Breast epithelium (tissue), 4 donors: ENCODE results near the gene CDH8. TPM values are rescaled to one million over a fixed set of nuclear protein-coding genes. Genes with fewer than 3 reads are reported as not detected.
"Not testable (repeated sequence)": the region's sequence is repeated elsewhere in the genome, so short reads cannot be mapped to it uniquely, and the experiment has no call there.

Source experiments
- DNase-seq, 2 donors: peaks; one replicate each; pipeline ENCODE4 v3.0.0-alpha.2; 2019; ENCODE audit warnings: low spot score in 2 of 2
- H3K27ac ChIP-seq, 2 donors: fragments of 200-600 bp; sonication (generic) in 1 of 2; one replicate each; pipeline ENCODE4 v1.5.1; 2016 to 2019; ENCODE audit warnings: mild to moderate bottlenecking in 1 of 2
- H3K27me3 ChIP-seq, 2 donors: fragments of 200-600 bp; sonication (generic) in 1 of 2; one replicate each; pipeline versions ENCODE4 v1.5.1 to v1.6.0; 2017 to 2019; ENCODE audit warnings: control low read depth in 1 of 2, mild to moderate bottlenecking in 1 of 2
- H3K36me3 ChIP-seq: fragments of 200-600 bp; one replicate; pipeline ENCODE4 v1.5.1; 2019
- H3K4me1 ChIP-seq, 2 donors: fragments of 200-600 bp; sonication (generic); one replicate each; pipeline ENCODE4 v1.5.1; 2016 to 2019; ENCODE audit warnings: control low read depth in 1 of 2
- H3K4me3 ChIP-seq, 3 donors: fragments of 200-600 bp; sonication (generic); 1 replicate in 2 of 3; 2 replicates in 1 of 3; pipeline ENCODE4 v1.5.1; 2016 to 2019; ENCODE audit warnings: mild to moderate bottlenecking in 3 of 3, moderate library complexity in 2 of 3
- H3K9me3 ChIP-seq, 2 donors: fragments of 200-600 bp; sonication (generic) in 1 of 2; one replicate each; pipeline ENCODE4 v1.5.1; 2016 to 2019; ENCODE audit warnings: control low read depth in 1 of 2
- POLR2A ChIP-seq: fragments of 450-650 bp; IDR thresholded peaks from one replicate; pipeline ENCODE4 v1.6.1; 2016; ENCODE audit warnings: antibody characterized with exemption, mild to moderate bottlenecking, moderate library complexity
- POLR2AphosphoS5 ChIP-seq, 3 donors: sonication (generic); formaldehyde crosslinking; IDR thresholded peaks; one replicate each; pipeline ENCODE4 v1.6.1; 2017; ENCODE audit warnings: antibody characterized with exemption in 3 of 3
- intact Hi-C: fragments of 100-400 bp; cut with DNase I; formaldehyde crosslinking; loops from one replicate; pipeline ENCODE4 v1.15.1; 2023; ENCODE audit warnings: low total_unique reads
- total RNA-seq, 3 donors: library from RNA; depleted of rRNA; stranded (reverse); fragments of >200 nt; gene quantifications; one replicate each; pipeline ENCODE4 v1.1.0, GENCODE V29; 2016
- TF ChIP-seq, protein P1 (sequence below), 3 donors: fragments of 450-650 bp; IDR thresholded peaks; one replicate each; pipeline ENCODE4 v1.5.1; 2016 to 2017; ENCODE audit warnings: antibody characterized with exemption in 3 of 3, mild to moderate bottlenecking in 3 of 3, moderate library complexity in 3 of 3

CDH8 gene
- total RNA-seq, 3 donors from 2014 or later, result under 0.01 to 0.15 TPM; not detected in 1

DNA sequence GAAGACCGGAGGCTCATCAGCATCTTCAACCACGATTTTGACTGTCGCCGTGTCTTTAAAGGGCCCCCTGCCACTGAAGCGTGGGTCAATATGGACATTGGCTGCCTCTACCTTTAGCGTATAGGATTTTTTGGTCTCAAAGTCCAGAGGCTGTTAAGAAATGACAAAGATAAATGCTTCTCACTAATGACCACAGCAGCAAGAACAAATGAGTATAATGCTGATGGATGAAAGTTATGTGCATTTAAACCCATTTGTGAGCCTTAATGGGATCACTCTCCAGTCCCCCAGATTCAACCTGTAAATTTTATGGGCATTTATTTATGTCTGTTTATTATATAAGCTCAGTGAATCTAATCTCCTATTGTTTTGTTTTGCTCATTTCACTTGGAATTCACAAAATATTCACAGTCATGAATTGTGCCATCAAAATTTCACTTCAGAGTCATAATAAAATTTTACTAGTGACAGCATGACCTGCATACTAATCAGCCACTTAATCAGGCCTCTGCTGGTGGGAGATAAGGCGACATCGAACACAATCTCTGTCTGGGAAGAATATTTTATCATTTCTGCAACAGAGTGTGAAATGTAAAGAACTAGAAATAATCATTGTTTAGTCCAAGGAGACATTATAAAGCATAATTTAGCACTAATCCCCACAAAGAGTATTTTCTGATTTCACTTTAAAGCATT lies 218.5 kb downstream of the CDH8 start:
- TF ChIP-seq POLR2AphosphoS5 (IDR thresholded peaks at IDR 0.05) (no peak), POLR2A (no peak)
- TF ChIP-seq, protein P1, sequence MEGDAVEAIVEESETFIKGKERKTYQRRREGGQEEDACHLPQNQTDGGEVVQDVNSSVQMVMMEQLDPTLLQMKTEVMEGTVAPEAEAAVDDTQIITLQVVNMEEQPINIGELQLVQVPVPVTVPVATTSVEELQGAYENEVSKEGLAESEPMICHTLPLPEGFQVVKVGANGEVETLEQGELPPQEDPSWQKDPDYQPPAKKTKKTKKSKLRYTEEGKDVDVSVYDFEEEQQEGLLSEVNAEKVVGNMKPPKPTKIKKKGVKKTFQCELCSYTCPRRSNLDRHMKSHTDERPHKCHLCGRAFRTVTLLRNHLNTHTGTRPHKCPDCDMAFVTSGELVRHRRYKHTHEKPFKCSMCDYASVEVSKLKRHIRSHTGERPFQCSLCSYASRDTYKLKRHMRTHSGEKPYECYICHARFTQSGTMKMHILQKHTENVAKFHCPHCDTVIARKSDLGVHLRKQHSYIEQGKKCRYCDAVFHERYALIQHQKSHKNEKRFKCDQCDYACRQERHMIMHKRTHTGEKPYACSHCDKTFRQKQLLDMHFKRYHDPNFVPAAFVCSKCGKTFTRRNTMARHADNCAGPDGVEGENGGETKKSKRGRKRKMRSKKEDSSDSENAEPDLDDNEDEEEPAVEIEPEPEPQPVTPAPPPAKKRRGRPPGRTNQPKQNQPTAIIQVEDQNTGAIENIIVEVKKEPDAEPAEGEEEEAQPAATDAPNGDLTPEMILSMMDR (IDR thresholded peaks at IDR 0.05), result no peak
- intact Hi-C loops, result no loop called here
- no peak overlapping the region for H3K4me3 ChIP-seq
- no peaks in the 10 kb centered on the region for H3K4me1 ChIP-seq
- no peaks in the 10 kb centered on the region for H3K9me3 ChIP-seq
- DNase-seq, result no peak
- no peaks in the 10 kb centered on the region for H3K36me3 ChIP-seq
- H3K27ac ChIP-seq, result no peak overlapping the region
- no peaks in the 10 kb centered on the region for H3K27me3 ChIP-seq

- no peaks in the 10 kb centered on the region for H3K36me3 ChIP-seq
- H3K9me3 ChIP-seq, result no peaks in the 10 kb centered on the region
- no peak for DNase-seq
- TF ChIP-seq POLR2A, result no peak
- no peak for TF ChIP-seq POLR2AphosphoS5 (IDR thresholded peaks at IDR 0.05)
- TF ChIP-seq, protein P1 (IDR thresholded peaks at IDR 0.05), result no peak
- intact Hi-C loops, result no loop called here
- no peak overlapping the region for H3K4me3 ChIP-seq
- no peaks in the 10 kb centered on the region for H3K4me1 ChIP-seq
- no peak overlapping the region for H3K27ac ChIP-seq
- H3K27me3 ChIP-seq, result no peaks in the 10 kb centered on the region
Measured at GRCh38 chr16:61814726-61815347, 221.4 kb downstream of the CDH8 start.

DNA sequence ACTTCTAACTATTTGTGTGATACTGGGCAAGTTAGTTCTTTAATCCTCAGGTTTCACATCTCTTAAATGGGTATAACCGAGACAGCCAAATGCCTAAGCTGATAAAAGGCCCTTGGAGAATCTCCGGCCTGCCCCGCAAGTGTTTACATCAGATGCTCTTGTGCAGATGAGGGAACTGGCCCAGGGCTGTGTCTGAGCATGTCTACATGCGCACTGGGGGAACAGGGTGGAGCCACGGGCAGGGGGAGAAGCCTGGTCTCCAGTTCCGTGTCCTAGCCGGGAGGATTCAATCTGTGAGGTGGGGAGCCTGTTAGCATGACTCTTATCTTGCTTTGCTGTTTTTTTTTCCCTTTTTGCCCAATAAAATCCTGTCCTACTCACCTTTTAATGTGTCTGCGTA lies 222.9 kb downstream of the CDH8 start:
- Histone ChIP-seq H3K27ac (no peak overlapping the region), H3K36me3 (no peaks in the 10 kb centered on the region), H3K4me3 (no peak overlapping the region), H3K9me3 (no peaks in the 10 kb centered on the region), H3K27me3 (no peaks in the 10 kb centered on the region), H3K4me1 (no peaks in the 10 kb centered on the region)
- DNase-seq, result no peak
- TF ChIP-seq, protein P1 (IDR thresholded peaks at IDR 0.05), result no peak
- TF ChIP-seq POLR2AphosphoS5 (IDR thresholded peaks at IDR 0.05), result no peak
- no peak for TF ChIP-seq POLR2A
- intact Hi-C loops, result no loop called here

GRCh38 chr16:61812251-61812650 lies 224.0 kb downstream of the CDH8 start:
- Histone ChIP-seq H3K27me3 (no peaks in the 10 kb centered on the region), H3K4me3 (no peak overlapping the region)

GRCh38 chr16:61807551-61807950 lies 228.7 kb downstream of the CDH8 start:
- no peaks in the 10 kb centered on the region for H3K27me3 ChIP-seq
- no peak overlapping the region for H3K27ac ChIP-seq
- H3K4me3 ChIP-seq, result no peak overlapping the region
- H3K36me3 ChIP-seq, result no peaks in the 10 kb centered on the region
- intact Hi-C loops, result no loop called here
- no peaks in the 10 kb centered on the region for H3K4me1 ChIP-seq
- no peaks in the 10 kb centered on the region for H3K9me3 ChIP-seq
- TF ChIP-seq POLR2A, result no peak
- TF ChIP-seq, protein P1 (IDR thresholded peaks at IDR 0.05), result no peak
- no peak for TF ChIP-seq POLR2AphosphoS5 (IDR thresholded peaks at IDR 0.05)
- DNase-seq, result no peak

More at GRCh38 chr16:61812251-61812650, 224.0 kb downstream of the CDH8 start:
- H3K27ac ChIP-seq, result no peak overlapping the region
- intact Hi-C loops, result no loop called here
- DNase-seq, result no peak
- no peaks in the 10 kb centered on the region for H3K4me1 ChIP-seq
- no peaks in the 10 kb centered on the region for H3K9me3 ChIP-seq
- no peaks in the 10 kb centered on the region for H3K36me3 ChIP-seq
- TF ChIP-seq, protein P1 (IDR thresholded peaks at IDR 0.05), result no peak
- TF ChIP-seq POLR2A, result no peak
- no peak for TF ChIP-seq POLR2AphosphoS5 (IDR thresholded peaks at IDR 0.05)

DNA sequence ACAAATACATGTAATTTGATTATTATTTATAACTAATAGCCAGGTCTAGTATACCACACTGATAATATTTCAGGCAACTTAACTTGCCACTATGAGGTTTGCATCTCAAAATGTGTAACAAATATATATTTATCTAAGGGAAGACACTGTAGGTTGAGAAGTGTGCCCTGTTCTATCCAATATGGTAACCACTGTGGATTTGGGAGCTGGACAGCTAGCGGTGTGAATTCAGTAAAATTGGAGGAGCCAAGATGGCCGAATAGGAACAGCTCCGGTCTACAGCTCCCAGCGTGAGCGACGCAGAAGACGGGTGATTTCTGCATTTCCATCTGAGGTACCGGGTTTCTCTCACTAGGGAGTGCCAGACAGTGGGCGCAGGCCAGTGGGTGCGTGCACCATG lies 235.0 kb downstream of the CDH8 start:
- H3K27me3 ChIP-seq, H3K9me3 ChIP-seq, intact Hi-C loops, H3K4me1 ChIP-seq, DNase-seq, H3K36me3 ChIP-seq, H3K4me3 ChIP-seq, H3K27ac ChIP-seq: not testable (repeated sequence)
